Body of pancreas (tissue), 4 donors: Measurements from ENCODE around the gene C2orf76. TPM values are rescaled to one million over a fixed set of nuclear protein-coding genes. Genes with fewer than 3 reads are reported as not detected.

Experiments
- ATAC-seq: fragments of 150-250 bp; one replicate; pipeline ENCODE4 v1.9.1; 2016
- DNase-seq, 4 donors: peaks; one replicate each; pipeline ENCODE4 v3.0.0-alpha.2; 2019
- H3K27ac ChIP-seq, 4 donors: fragments of 200-600 bp; sonication (generic); 1 replicate in 3 of 4; 2 replicates in 1 of 4; pipeline versions ENCODE4 v1.5.1 to v1.6.1; 2016 to 2019; ENCODE audit warnings: mild to moderate bottlenecking in 1 of 4, mixed read lengths in 1 of 4, moderate library complexity in 1 of 4
- H3K27me3 ChIP-seq, 2 donors: fragments of 200-600 bp; sonication (generic); one replicate each; pipeline ENCODE4 v1.6.0; 2016; ENCODE audit warnings: mild to moderate bottlenecking in 1 of 2
- H3K36me3 ChIP-seq, 2 donors: fragments of 200-600 bp; sonication (generic); replicated peaks in 1 of 2; 2 replicates each; pipeline ENCODE4 v1.5.1; 2016; ENCODE audit warnings: low read depth in 2 of 2; ENCODE audit not compliant: insufficient read depth in 1 of 2
- H3K4me1 ChIP-seq: fragments of 200-600 bp; sonication (generic); one replicate; pipeline ENCODE4 v1.6.0; 2016
- H3K4me3 ChIP-seq, 2 donors: fragments of 200-600 bp; sonication (generic); 1 replicate in 1 of 2; 2 replicates in 1 of 2; pipeline ENCODE4 v1.5.1; 2016 to 2019
- H3K9me3 ChIP-seq, 3 donors: fragments of 200-600 bp; sonication (generic); 1 replicate in 2 of 3; 2 replicates in 1 of 3; pipeline ENCODE4 v1.5.1; 2016
- POLR2A ChIP-seq, 3 donors: fragments of 450-650 bp; IDR thresholded peaks; one replicate each; pipeline ENCODE4 v1.6.1; 2016; ENCODE audit warnings: antibody characterized with exemption in 3 of 3, mild to moderate bottlenecking in 2 of 3
- WGBS, 2 donors: methylation state at CpG; one replicate each; pipeline ENCODE4 v1.1.5; 2017; 5-methylcytosine and 5-hydroxymethylcytosine counted together
- intact Hi-C: fragments of 100-400 bp; cut with DNase I; formaldehyde crosslinking; loops from one replicate; pipeline ENCODE4 v1.15.1; 2023
- total RNA-seq, 2 donors: library from RNA; depleted of rRNA; stranded (reverse); fragments of >200 nt; gene quantifications; one replicate each; pipeline ENCODE4 v1.1.0, GENCODE V29; 2016
- TF ChIP-seq, protein P1 (sequence below), 7 experiments: fragments of 450-650 bp in 4 of 7; fragments of 200-600 bp in 3 of 7; sonication (generic) in 3 of 7; IDR thresholded peaks; one replicate each; pipeline ENCODE4 v1.5.1; 2016 to 2019; ENCODE audit warnings: antibody characterized with exemption in 7 of 7

The C2orf76 gene
- total RNA-seq, 2 donors from 2014 or later = 12.5 to 52.4 TPM

GRCh38 chr2:119354860-119355259 lies 11.8 kb downstream of the C2orf76 start:
- intact Hi-C loops = no loop called here
- H3K27ac ChIP-seq = no peak overlapping the region
- no peaks in the 10 kb centered on the region for H3K27me3 ChIP-seq
- TF ChIP-seq, protein P1, sequence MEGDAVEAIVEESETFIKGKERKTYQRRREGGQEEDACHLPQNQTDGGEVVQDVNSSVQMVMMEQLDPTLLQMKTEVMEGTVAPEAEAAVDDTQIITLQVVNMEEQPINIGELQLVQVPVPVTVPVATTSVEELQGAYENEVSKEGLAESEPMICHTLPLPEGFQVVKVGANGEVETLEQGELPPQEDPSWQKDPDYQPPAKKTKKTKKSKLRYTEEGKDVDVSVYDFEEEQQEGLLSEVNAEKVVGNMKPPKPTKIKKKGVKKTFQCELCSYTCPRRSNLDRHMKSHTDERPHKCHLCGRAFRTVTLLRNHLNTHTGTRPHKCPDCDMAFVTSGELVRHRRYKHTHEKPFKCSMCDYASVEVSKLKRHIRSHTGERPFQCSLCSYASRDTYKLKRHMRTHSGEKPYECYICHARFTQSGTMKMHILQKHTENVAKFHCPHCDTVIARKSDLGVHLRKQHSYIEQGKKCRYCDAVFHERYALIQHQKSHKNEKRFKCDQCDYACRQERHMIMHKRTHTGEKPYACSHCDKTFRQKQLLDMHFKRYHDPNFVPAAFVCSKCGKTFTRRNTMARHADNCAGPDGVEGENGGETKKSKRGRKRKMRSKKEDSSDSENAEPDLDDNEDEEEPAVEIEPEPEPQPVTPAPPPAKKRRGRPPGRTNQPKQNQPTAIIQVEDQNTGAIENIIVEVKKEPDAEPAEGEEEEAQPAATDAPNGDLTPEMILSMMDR (IDR thresholded peaks at IDR 0.05) = no peak
- no peak for TF ChIP-seq POLR2A (IDR thresholded peaks at IDR 0.05)
- H3K4me1 ChIP-seq = peaks cover 11% of the 10 kb centered on the region
- no peak overlapping the region for H3K4me3 ChIP-seq
- no peak for DNase-seq
- no peaks in the 10 kb centered on the region for H3K36me3 ChIP-seq
- ATAC-seq = no peak
- H3K9me3 ChIP-seq = no peaks in the 10 kb centered on the region
- WGBS, 2 donors = 27 to 44% methylated on average over 1 of the region's 1 CpG

GRCh38 chr2:119352357-119352756 lies 14.3 kb downstream of the C2orf76 start:
- no peak overlapping the region for H3K4me3 ChIP-seq
- TF ChIP-seq, protein P1 (IDR thresholded peaks at IDR 0.05) = peak in 1 of 7 experiments; percentile 32
- no peak for TF ChIP-seq POLR2A (IDR thresholded peaks at IDR 0.05)
- H3K27ac ChIP-seq = peak overlapping the region in 2 of 4 donors; percentile 2 to 28
- ATAC-seq = peak; percentile 99
- intact Hi-C loops = no loop called here
- DNase-seq = peak; percentile 59 to 79 (median 74)
- no peaks in the 10 kb centered on the region for H3K36me3 ChIP-seq
- no peaks in the 10 kb centered on the region for H3K27me3 ChIP-seq
- peaks cover 11% of the 10 kb centered on the region for H3K4me1 ChIP-seq
- no peaks in the 10 kb centered on the region for H3K9me3 ChIP-seq

DNA sequence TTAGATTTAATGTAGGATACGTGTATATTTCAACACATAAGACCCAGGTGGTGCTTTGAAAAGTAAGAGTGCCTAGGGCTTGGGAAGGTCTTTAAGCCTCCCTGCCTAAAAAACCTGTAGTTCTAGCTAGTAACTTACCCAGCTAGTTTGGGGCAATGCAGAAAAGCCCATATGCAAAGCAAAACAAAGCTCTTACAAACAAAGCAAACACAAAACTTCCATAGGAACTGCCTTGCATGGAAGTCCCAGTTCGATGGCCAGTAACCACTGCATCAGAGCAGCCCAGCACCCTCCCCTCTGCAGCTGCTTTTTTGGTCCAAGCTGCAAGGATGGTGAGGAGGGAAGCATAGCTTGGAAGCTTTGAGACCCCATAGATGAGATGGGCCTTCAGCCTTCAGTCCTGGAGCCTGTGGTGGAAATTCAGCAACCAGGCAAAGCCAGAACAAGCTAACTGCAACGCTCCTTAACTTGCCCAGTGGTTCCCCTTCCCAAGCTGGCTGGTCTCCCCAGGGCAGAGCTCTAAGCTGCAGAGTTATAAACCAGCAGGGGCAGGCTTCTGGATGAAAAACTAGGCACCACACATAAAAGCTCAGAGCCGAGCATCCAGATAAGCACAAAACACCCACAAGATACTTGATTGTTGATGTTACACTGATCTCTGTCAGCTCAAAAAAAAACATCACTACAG lies 16.2 kb downstream of the C2orf76 start:
- Histone ChIP-seq H3K36me3 (no peaks in the 10 kb centered on the region), H3K4me3 (no peak overlapping the region), H3K4me1 (peaks cover 11% of the 10 kb centered on the region), H3K27me3 (no peaks in the 10 kb centered on the region), H3K27ac (no peak overlapping the region), H3K9me3 (no peaks in the 10 kb centered on the region)
- intact Hi-C loops = no loop called here
- DNase-seq (no peak), ATAC-seq (no peak)
- TF ChIP-seq, protein P1 (IDR thresholded peaks at IDR 0.05) = no peak
- no peak for TF ChIP-seq POLR2A (IDR thresholded peaks at IDR 0.05)
- 81 to 86% methylated on average over 4 of the region's 4 CpGs for WGBS, 2 donors

DNA sequence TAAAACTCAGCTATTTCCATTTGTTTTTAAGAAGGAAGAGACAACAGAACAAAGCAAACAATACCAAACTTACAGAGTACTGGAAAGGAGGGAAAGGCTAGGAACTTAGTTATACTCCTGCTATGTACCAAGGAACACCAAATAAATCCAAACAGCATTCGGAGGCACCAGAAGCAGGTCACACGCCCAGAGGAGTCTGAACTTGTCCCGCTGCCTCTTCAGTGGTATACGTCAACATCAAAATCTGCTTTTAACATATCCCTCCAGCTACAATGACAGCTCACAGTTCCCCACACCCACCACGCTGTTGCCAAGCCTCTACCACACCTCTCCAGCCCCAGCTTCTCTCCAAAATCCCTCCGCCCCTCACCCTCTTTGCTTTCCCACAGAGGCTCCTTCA lies 17.3 kb downstream of the C2orf76 start:
- DNase-seq = no peak
- H3K4me1 ChIP-seq = peaks cover 11% of the 10 kb centered on the region
- ATAC-seq = no peak
- H3K9me3 ChIP-seq = no peaks in the 10 kb centered on the region
- H3K27me3 ChIP-seq = no peaks in the 10 kb centered on the region
- TF ChIP-seq, protein P1 (IDR thresholded peaks at IDR 0.05) = no peak
- no peak for TF ChIP-seq POLR2A (IDR thresholded peaks at IDR 0.05)
- WGBS, 2 donors = 87 to 91% methylated on average over 6 of the region's 6 CpGs
- H3K27ac ChIP-seq = no peak overlapping the region
- intact Hi-C loops = no loop called here
- H3K4me3 ChIP-seq = no peak overlapping the region
- H3K36me3 ChIP-seq = no peaks in the 10 kb centered on the region

- Histone ChIP-seq H3K27me3 (no peaks in the 10 kb centered on the region), H3K9me3 (no peaks in the 10 kb centered on the region), H3K36me3 (no peaks in the 10 kb centered on the region), H3K27ac (no peak overlapping the region), H3K4me3 (no peak overlapping the region), H3K4me1 (no peaks in the 10 kb centered on the region)
- intact Hi-C loops = no loop called here
- DNase-seq = no peak
- no peak for ATAC-seq
- 71 to 74% methylated on average over 2 of the region's 2 CpGs for WGBS, 2 donors
- no peak for TF ChIP-seq POLR2A (IDR thresholded peaks at IDR 0.05)
- TF ChIP-seq, protein P1 (IDR thresholded peaks at IDR 0.05) = no peak
Measured at GRCh38 chr2:119341684-119342083, 24.9 kb downstream of the C2orf76 start.
